ENCODE data around the gene HOXA2. TPM values are rescaled to one million over a fixed set of nuclear protein-coding genes. Genes with fewer than 3 reads are reported as not detected.

The HOXA2 gene
- total and polyA plus RNA-seq, 2 of the 13 experiments (the other 11 are each of a cell fraction or from before 2014, with no cell fraction given), result 0.22 to 0.29 TPM

DNA sequence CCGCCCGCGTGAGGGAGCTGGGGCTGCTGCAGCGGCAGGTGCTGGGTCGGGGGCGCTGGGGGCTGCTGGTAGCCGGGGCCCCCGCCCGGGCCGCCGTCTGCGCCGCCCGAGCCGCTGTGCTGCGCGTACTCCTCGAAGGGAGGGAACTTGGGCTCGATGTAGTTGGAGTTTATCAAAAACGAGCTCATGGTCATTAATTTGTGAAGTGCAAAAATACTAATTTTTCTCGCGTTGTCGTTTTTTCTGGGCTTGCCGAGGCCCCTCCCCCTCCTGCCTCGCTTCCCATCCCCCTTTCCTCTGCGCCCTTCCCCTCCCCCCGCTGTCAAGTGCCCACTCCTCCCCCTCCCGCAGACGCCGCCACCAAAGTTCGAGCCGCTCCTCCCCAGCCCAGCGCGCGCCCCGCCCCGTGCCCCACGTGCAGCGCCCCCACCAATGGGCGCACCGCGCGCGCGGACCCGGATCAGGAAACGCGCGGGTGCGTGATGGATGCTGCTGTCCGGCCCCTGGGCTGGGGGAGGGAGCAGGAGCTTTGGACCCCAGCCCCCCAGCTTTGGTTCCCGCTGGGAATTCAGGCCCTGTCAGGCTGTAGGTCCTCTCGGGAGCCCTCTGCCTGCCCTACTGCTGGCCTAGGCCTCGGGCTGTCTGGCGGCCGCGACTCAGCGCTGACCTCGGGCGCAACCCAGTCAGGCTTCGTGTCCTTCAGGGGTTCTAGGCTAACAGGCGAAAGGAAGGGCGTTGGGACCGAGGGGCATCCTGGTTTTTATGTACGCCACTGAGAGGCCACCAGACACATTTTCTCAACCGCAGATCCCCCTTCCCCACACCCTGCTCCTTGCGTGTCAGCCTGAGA is 28.3 kb upstream of the HOXA2 start, which contains the start of gene HOXA4 (continued):
- TF ChIP-seq, protein P1, sequence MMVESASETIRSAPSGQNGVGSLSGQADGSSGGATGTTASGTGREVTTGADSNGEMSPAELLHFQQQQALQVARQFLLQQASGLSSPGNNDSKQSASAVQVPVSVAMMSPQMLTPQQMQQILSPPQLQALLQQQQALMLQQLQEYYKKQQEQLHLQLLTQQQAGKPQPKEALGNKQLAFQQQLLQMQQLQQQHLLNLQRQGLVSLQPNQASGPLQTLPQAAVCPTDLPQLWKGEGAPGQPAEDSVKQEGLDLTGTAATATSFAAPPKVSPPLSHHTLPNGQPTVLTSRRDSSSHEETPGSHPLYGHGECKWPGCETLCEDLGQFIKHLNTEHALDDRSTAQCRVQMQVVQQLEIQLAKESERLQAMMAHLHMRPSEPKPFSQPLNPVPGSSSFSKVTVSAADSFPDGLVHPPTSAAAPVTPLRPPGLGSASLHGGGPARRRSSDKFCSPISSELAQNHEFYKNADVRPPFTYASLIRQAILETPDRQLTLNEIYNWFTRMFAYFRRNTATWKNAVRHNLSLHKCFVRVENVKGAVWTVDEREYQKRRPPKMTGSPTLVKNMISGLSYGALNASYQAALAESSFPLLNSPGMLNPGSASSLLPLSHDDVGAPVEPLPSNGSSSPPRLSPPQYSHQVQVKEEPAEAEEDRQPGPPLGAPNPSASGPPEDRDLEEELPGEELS (CRISPR knock-in tag; IDR thresholded peaks at IDR 0.05), result peak; percentile 52; the same call in 1 of the 2 replicates
- TF ChIP-seq ZNF788 (CRISPR knock-in tag; IDR thresholded peaks at IDR 0.05; ENCODE audit: borderline replicate concordance) (peak; percentile 71; the same call in 1 of the 2 replicates), SOX6 (IDR thresholded peaks at IDR 0.05) (no peak), SOX6 (CRISPR knock-in tag; IDR thresholded peaks at IDR 0.05) (peak; percentile 65; the same call in 1 of the 2 replicates), KDM1A (CRISPR knock-in tag; IDR thresholded peaks at IDR 0.05) (peak; percentile 52; the same call in 1 of the 2 replicates), ZNF746 (CRISPR knock-in tag; IDR thresholded peaks at IDR 0.05) (peak; percentile 68; the same call in 1 of the 2 replicates), ZNF563 (CRISPR knock-in tag; IDR thresholded peaks at IDR 0.05) (no peak; the same call in 1 of the 2 replicates), MYNN (CRISPR knock-in tag; IDR thresholded peaks at IDR 0.05; ENCODE audit: low read depth) (no peak), TCF12 (IDR thresholded peaks at IDR 0.05) (no peak), TCF12 (CRISPR knock-in tag; IDR thresholded peaks at IDR 0.05) (0 out of 2 replicates have a peak, but pooled peaks have one; percentile 19), ZNF274 (CRISPR knock-in tag; IDR thresholded peaks at IDR 0.05) (peak; percentile 87; the same call in 1 of the 2 replicates), NFYC (CRISPR knock-in tag; IDR thresholded peaks at IDR 0.05) (peak; percentile 95), SIX1 (CRISPR knock-in tag; IDR thresholded peaks at IDR 0.05; ENCODE audit: borderline replicate concordance) (no peak), THAP11 (CRISPR knock-in tag; IDR thresholded peaks at IDR 0.05) (peak; percentile 77), ZNF713 (CRISPR knock-in tag; IDR thresholded peaks at IDR 0.05) (no peak), ZBTB8A (CRISPR knock-in tag; IDR thresholded peaks at IDR 0.05; ENCODE audit: borderline replicate concordance, low read depth) (no peak), ZNF317 (CRISPR knock-in tag; IDR thresholded peaks at IDR 0.05) (peak; percentile 72; the same call in 1 of the 2 replicates), HMG20B (CRISPR knock-in tag; conservative IDR thresholded peaks at IDR 0.05) (no peak), FIP1L1 (IDR thresholded peaks at IDR 0.05; ENCODE audit: borderline replicate concordance, insufficient read depth, low read depth, low read length) (no peak)
- TF ChIP-seq, protein P2, sequence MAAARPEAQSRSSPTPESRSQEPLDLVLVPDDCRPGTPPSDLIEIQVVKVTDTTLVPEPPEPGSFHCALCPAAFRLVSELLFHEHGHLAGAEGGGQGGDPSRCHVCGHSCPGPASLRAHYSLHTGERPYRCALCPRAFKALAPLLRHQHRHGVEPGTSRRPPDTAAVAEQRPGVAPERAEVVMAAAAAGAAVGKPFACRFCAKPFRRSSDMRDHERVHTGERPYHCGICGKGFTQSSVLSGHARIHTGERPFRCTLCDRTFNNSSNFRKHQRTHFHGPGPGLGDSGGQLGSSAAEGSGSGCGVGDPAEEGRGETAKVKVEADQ (CRISPR knock-in tag; IDR thresholded peaks at IDR 0.05; ENCODE audit: borderline replicate concordance), result no peak
- TF ChIP-seq, protein P3, sequence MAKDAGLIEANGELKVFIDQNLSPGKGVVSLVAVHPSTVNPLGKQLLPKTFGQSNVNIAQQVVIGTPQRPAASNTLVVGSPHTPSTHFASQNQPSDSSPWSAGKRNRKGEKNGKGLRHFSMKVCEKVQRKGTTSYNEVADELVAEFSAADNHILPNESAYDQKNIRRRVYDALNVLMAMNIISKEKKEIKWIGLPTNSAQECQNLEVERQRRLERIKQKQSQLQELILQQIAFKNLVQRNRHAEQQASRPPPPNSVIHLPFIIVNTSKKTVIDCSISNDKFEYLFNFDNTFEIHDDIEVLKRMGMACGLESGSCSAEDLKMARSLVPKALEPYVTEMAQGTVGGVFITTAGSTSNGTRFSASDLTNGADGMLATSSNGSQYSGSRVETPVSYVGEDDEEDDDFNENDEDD (CRISPR knock-in tag; IDR thresholded peaks at IDR 0.05; ENCODE audit: borderline replicate concordance), result peak; percentile 94
- TF ChIP-seq, protein P4, sequence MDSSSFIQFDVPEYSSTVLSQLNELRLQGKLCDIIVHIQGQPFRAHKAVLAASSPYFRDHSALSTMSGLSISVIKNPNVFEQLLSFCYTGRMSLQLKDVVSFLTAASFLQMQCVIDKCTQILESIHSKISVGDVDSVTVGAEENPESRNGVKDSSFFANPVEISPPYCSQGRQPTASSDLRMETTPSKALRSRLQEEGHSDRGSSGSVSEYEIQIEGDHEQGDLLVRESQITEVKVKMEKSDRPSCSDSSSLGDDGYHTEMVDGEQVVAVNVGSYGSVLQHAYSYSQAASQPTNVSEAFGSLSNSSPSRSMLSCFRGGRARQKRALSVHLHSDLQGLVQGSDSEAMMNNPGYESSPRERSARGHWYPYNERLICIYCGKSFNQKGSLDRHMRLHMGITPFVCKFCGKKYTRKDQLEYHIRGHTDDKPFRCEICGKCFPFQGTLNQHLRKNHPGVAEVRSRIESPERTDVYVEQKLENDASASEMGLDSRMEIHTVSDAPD (CRISPR knock-in tag; IDR thresholded peaks at IDR 0.05), result 0 out of 2 replicates have a peak, but pooled peaks have one; percentile 63
- TF ChIP-seq, protein P5, sequence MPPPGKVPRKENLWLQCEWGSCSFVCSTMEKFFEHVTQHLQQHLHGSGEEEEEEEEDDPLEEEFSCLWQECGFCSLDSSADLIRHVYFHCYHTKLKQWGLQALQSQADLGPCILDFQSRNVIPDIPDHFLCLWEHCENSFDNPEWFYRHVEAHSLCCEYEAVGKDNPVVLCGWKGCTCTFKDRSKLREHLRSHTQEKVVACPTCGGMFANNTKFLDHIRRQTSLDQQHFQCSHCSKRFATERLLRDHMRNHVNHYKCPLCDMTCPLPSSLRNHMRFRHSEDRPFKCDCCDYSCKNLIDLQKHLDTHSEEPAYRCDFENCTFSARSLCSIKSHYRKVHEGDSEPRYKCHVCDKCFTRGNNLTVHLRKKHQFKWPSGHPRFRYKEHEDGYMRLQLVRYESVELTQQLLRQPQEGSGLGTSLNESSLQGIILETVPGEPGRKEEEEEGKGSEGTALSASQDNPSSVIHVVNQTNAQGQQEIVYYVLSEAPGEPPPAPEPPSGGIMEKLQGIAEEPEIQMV (CRISPR knock-in tag; IDR thresholded peaks at IDR 0.05; ENCODE audit: low read depth), result no peak

Measured in HepG2 (cell line).